Heart right ventricle (tissue), 16 donors: ENCODE results near the gene OR10W1. TPM values are rescaled to one million over a fixed set of nuclear protein-coding genes. Genes with fewer than 3 reads are reported as not detected.

Experiments used
- ATAC-seq, 8 donors: fragments of 200-7000 bp; cut with Tn5 transposase; one replicate each; pipeline ENCODE4 v1.9.1; 2020; ENCODE audit warnings: mild to moderate bottlenecking in 8 of 8, moderate library complexity in 8 of 8, moderate number of reproducible peaks in 1 of 8
- DNase-seq, 2 donors: peaks; one replicate each; pipeline ENCODE4 v3.0.0-alpha.2; 2020
- H3K27ac ChIP-seq, 10 donors: fragments of 200-600 bp; sonication (generic) in 2 of 10; one replicate each; pipeline versions ENCODE4 v1.5.0 to v1.8.0; 2020 to 2022; ENCODE audit warnings: mild to moderate bottlenecking in 3 of 10
- H3K27me3 ChIP-seq, 7 donors: fragments of 200-600 bp; one replicate each; pipeline ENCODE4 v1.8.0; 2021 to 2022; ENCODE audit warnings: mild to moderate bottlenecking in 2 of 7
- H3K36me3 ChIP-seq, 9 donors: fragments of 200-600 bp; sonication (generic) in 1 of 9; one replicate each; pipeline versions ENCODE4 v1.5.0 to v1.8.0; 2020 to 2022; ENCODE audit warnings: mild to moderate bottlenecking in 2 of 9
- H3K4me1 ChIP-seq, 9 donors: fragments of 200-600 bp; sonication (generic) in 1 of 9; one replicate each; pipeline versions ENCODE4 v1.5.0 to v1.8.0; 2020 to 2022; ENCODE audit warnings: mild to moderate bottlenecking in 4 of 9
- H3K4me3 ChIP-seq, 10 donors: fragments of 200-600 bp; sonication (generic) in 2 of 10; one replicate each; pipeline versions ENCODE4 v1.5.0 to v1.8.0; 2020 to 2022; ENCODE audit warnings: mild to moderate bottlenecking in 7 of 10, moderate library complexity in 2 of 10
- H3K9me3 ChIP-seq, 11 donors: fragments of 200-600 bp in 10 of 11; sonication (generic) in 2 of 11; one replicate each; pipeline versions ENCODE4 v1.5.0 to v1.8.0; 2013 to 2022; ENCODE audit warnings: mild to moderate bottlenecking in 2 of 11, control low read depth in 1 of 11, moderate library complexity in 1 of 11
- WGBS, 2 donors: extraction: QIAGEN DNeasy Blood & Tissue Kit; methylation state at CpG; one replicate each; pipeline ENCODE4 v1.1.7; 2013; ENCODE audit warnings: inconsistent platforms in 1 of 2; 5-methylcytosine and 5-hydroxymethylcytosine counted together
- intact Hi-C, 10 donors: fragments of 100-400 bp; cut with DNase I; formaldehyde crosslinking; loops; one replicate each; pipeline versions ENCODE4 v1.11.1 to v1.14.2; 2022
- polyA plus RNA-seq, 2 donors: library from polyadenylated mRNA; stranded (reverse); fragments of 200-250 nt; gene quantifications; one replicate each; pipeline ENCODE4 v1.2.3, GENCODE V29; 2013
- total RNA-seq, 10 donors: library from RNA; stranded (reverse); fragmentation: NEBNext Ultra II Directional in 3 of 10; extraction: Animal tissue kit (Norgen Biotek cat#: 25700) in 3 of 10; gene quantifications; one replicate each; pipeline versions ENCODE4 v1.2.1 to v1.2.4, GENCODE V29; 2021 to 2023
- TF ChIP-seq, protein P1 (sequence below), 9 donors: fragments of 200-600 bp; sonication (generic) in 2 of 9; IDR thresholded peaks; one replicate each; pipeline versions ENCODE4 v1.5.0 to v1.8.0; 2021 to 2022; ENCODE audit warnings: antibody characterized with exemption in 9 of 9, mild to moderate bottlenecking in 5 of 9, moderate library complexity in 1 of 9
- donor health status: Arrhythmogenic right ventricular cardiomyopathy.
- donor health status: ischemic (EF 13 %, LVEDD 7.1; RV severe dilation, severe dysfunction).
- donor health status: healthy with polysubstance abuse.
- donor health status: DM: no; HTN: yes; CAD: no.
- donor health status: DM: no; HTN: no; CAD: no.
- donor health status: ischemic (EF 25% LVEDD 6.9; RV normal size, moderate dysfunction).
- donor health status: ischemic (EF 25% LVEDD 5.7; RV mildly dilated, moderate dysfunction).
- donor health status: healthy.
- donor health status: DM: yes; HTN: yes; CAD: no.
- donor health status: Ischemic cardiomyopathy.
- donor health status: ischemic (EF 35%, LVEDD 5.7; RV mildly dilated, moderate dysfunction).
- donor health status: nonischemic (EF 11% LVEDD 7.7; RV severe dilation, severe dysfunction).
- donor health status: DM: yes; HTN: yes; CAD: no.
- donor health status: PGD.
- donor health status: ischemic (EF 29% LVEDD 5.4; RV normal size, mild dysfunction).
- donor health status: nonischemic (EF 23%, LVEDD 6.1; RV moderate dilation, normal function).

Gene OR10W1
- total and polyA plus RNA-seq, 12 donors: not detected

DNA sequence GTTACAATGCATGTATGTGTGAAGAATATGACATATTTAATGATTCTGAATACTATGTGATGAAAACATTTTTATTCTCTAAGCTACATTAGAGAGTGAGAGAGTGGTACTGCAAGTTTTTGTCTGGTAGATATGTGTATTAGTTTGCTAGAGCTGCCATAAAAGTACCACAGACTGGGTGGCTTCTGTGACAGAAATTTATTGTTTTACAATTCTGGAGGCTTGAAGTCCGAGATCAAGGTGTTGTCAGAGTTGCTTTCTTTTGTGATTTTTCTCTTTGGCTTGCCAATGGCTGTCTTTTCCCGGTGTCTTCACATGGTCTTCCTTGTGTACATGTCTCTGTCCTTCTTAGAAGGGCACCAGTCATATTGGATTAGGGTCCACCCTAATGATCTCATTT, 6.9 kb upstream of the OR10W1 start:
- no peak overlapping the region for H3K27ac ChIP-seq
- H3K4me3 ChIP-seq: no peak overlapping the region
- 68 to 72% methylated on average over 2 of the region's 2 CpGs for WGBS, 2 donors
- DNase-seq: no peak
- ATAC-seq: no peak
- no peaks in the 10 kb centered on the region for H3K27me3 ChIP-seq
- TF ChIP-seq, protein P1, sequence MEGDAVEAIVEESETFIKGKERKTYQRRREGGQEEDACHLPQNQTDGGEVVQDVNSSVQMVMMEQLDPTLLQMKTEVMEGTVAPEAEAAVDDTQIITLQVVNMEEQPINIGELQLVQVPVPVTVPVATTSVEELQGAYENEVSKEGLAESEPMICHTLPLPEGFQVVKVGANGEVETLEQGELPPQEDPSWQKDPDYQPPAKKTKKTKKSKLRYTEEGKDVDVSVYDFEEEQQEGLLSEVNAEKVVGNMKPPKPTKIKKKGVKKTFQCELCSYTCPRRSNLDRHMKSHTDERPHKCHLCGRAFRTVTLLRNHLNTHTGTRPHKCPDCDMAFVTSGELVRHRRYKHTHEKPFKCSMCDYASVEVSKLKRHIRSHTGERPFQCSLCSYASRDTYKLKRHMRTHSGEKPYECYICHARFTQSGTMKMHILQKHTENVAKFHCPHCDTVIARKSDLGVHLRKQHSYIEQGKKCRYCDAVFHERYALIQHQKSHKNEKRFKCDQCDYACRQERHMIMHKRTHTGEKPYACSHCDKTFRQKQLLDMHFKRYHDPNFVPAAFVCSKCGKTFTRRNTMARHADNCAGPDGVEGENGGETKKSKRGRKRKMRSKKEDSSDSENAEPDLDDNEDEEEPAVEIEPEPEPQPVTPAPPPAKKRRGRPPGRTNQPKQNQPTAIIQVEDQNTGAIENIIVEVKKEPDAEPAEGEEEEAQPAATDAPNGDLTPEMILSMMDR (IDR thresholded peaks at IDR 0.05): no peak
- intact Hi-C loops: no loop called here
- no peaks in the 10 kb centered on the region for H3K4me1 ChIP-seq
- H3K36me3 ChIP-seq: no peaks in the 10 kb centered on the region
- H3K9me3 ChIP-seq: peaks cover 0 to 13% (median 0%) of the 10 kb centered on the region in 11 donors

DNA sequence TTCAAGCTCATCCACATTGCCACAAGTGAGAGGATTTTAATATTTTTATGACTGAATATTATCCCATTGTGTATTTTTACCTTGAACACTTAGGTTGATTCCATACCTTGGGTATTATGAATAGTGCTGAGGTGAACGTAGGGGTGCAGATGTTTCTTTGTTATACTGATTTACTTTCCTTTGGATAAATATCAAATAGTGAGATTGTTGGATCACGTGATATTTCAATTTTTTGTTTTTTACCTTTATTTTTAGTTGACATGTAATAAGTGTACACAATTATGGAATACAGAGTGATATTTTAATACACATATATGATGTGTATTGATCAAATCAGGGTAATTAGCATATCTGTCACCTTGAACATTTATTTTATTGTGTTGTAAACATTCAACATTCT, 8.1 kb downstream of the OR10W1 start:
- TF ChIP-seq, protein P1 (IDR thresholded peaks at IDR 0.05): no peak
- no peak overlapping the region for H3K27ac ChIP-seq
- peaks cover 0 to 24% (median 4%) of the 10 kb centered on the region in 11 donors for H3K9me3 ChIP-seq
- ATAC-seq (no peak), DNase-seq (no peak)
- 82% methylated on average over 2 of the region's 2 CpGs for WGBS, 2 donors
- intact Hi-C loops: loop anchor here in 1 of 10 donors (10.0 kb wide), 1 partner anchor 85 kb away; no protein-coding TSS in a partner anchor
- no peaks in the 10 kb centered on the region for H3K27me3 ChIP-seq
- no peaks in the 10 kb centered on the region for H3K36me3 ChIP-seq
- H3K4me3 ChIP-seq: no peak overlapping the region
- H3K4me1 ChIP-seq: no peaks in the 10 kb centered on the region

DNA sequence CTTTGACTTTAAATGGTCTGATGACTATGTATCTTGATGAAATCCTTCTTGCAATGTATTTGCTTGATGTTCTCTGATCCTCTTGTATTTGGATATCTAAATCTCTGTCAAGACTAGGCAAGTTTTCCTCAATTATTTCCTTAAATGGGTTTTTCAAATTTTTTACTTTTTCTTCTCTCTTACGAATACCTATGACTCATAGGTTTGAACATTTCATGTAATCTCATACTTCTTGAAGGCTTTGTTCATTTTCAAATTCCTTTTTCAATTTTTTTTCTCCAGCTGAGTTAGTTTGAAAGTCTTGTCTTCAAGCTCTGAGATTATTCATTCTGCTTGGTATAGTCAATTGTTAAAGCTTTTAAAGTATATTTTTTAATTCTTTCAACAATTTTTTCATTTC, 13.1 kb downstream of the OR10W1 start:
- H3K27me3 ChIP-seq: no peaks in the 10 kb centered on the region
- no peaks in the 10 kb centered on the region for H3K36me3 ChIP-seq
- whole genome bisulfite sequencing, 2 donors: 79 to 96% methylated on average over 1 of the region's 1 CpG
- intact Hi-C loops: loop anchor here in 1 of 10 donors (10.0 kb wide), 1 partner anchor 90 kb away; no protein-coding TSS in a partner anchor
- DNase-seq (no peak), ATAC-seq (no peak)
- peaks cover 0 to 46% (median 24%) of the 10 kb centered on the region in 11 donors for H3K9me3 ChIP-seq
- H3K4me3 ChIP-seq: no peak overlapping the region
- TF ChIP-seq, protein P1 (IDR thresholded peaks at IDR 0.05): no peak
- H3K4me1 ChIP-seq: no peaks in the 10 kb centered on the region
- no peak overlapping the region for H3K27ac ChIP-seq

DNA sequence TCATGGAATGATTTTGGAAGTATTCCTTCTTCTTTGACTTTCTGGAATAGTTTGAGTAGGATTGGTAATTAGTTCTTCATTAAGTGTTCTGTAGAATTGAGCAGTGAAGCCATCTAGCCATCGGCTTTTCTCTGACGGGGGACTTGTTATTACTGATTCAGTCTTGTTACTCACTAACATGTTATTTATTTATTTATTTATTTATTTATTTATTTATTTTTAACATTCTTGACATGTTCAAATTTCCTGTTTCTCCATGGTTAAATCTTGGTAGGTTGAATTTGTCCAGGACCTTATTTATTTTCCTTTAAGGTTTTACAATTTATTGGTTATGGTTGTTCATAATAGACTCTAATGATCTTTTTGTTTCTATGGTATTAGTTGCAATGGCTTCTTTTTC, 24.1 kb downstream of the OR10W1 start:
- H3K27ac ChIP-seq: no peak overlapping the region
- ATAC-seq (no peak), DNase-seq (no peak)
- H3K27me3 ChIP-seq: no peaks in the 10 kb centered on the region
- WGBS, 2 donors: 95 to 97% methylated on average over 2 of the region's 2 CpGs
- TF ChIP-seq, protein P1 (IDR thresholded peaks at IDR 0.05): no peak
- no peaks in the 10 kb centered on the region for H3K4me1 ChIP-seq
- peaks cover 0 to 31% (median 14%) of the 10 kb centered on the region in 11 donors for H3K9me3 ChIP-seq
- H3K36me3 ChIP-seq: no peaks in the 10 kb centered on the region
- H3K4me3 ChIP-seq: no peak overlapping the region
- intact Hi-C loops: no loop called here
